ENCODE data around the gene TRERF1.

GRCh38 chr6:42264852-42265390 lies 186.8 kb downstream of the TRERF1 start:
- TF ChIP-seq POLR2A (IDR thresholded peaks at IDR 0.05; ENCODE audit: low read length) (no peak), GATA1 (IDR thresholded peaks at IDR 0.05; ENCODE audit: low read depth, low read length) (no peak)
